Measurements from ENCODE around the gene MIER1.

The MIER1 gene

GRCh38 chr1:67020304-67020703 is 95.5 kb downstream of the MIER1 start:
- H3K27ac ChIP-seq (ENCODE audit: extremely low read depth, low read depth, low read length) = no peak overlapping the region
- no peak overlapping the region for H3K4me3 ChIP-seq (ENCODE audit: low read depth, low read length)
- CTCF ChIA-PET = interaction anchor here (1.4 to 1.6 kb wide), 2 partner anchors 24 to 129 kb away, joined by 5 to 7 read pairs; no protein-coding TSS in a partner anchor
- no peaks in the 10 kb centered on the region for H3K9me3 ChIP-seq (ENCODE audit: control insufficient read depth, insufficient read depth, low read depth, low read length)
- POLR2A ChIA-PET = interaction anchor here (1.5 kb wide), 1 partner anchor 33 kb away, joined by 8 read pairs; the partner anchor contains the start of gene SLC35D1
- TF ChIP-seq ZNF423 (tag by site-specific recombination; IDR thresholded peaks at IDR 0.05) (no peak), ZFP69B (tag by site-specific recombination; IDR thresholded peaks at IDR 0.05) (no peak), HOXD13 (CRISPR knock-in tag; IDR thresholded peaks at IDR 0.05; ENCODE audit: borderline replicate concordance) (no peak), ZNF639 (tag by site-specific recombination; IDR thresholded peaks at IDR 0.05) (no peak), BCL6B (tag by site-specific recombination; IDR thresholded peaks at IDR 0.05) (no peak), ZNF571 (tag by site-specific recombination; IDR thresholded peaks at IDR 0.05) (no peak), ZNF777 (tag by site-specific recombination; IDR thresholded peaks at IDR 0.05; ENCODE audit: borderline replicate concordance) (no peak), RBAK (tag by site-specific recombination; IDR thresholded peaks at IDR 0.05) (no peak), FEZF1 (tag by site-specific recombination; IDR thresholded peaks at IDR 0.05) (no peak), ZNF211 (tag by site-specific recombination; IDR thresholded peaks at IDR 0.05; ENCODE audit: low read depth) (no peak), ZNF654 (tag by site-specific recombination; IDR thresholded peaks at IDR 0.05; ENCODE audit: low read depth) (no peak), PRDM6 (tag by site-specific recombination; IDR thresholded peaks at IDR 0.05) (no peak), HOXC10 (CRISPR knock-in tag; IDR thresholded peaks at IDR 0.05) (no peak), KLF16 (tag by site-specific recombination; IDR thresholded peaks at IDR 0.05) (no peak), ZNF623 (tag by site-specific recombination; IDR thresholded peaks at IDR 0.05) (no peak)
- H3K4me1 ChIP-seq (ENCODE audit: control insufficient read depth, insufficient read depth, low read length) = no peaks in the 10 kb centered on the region; the same call in 1 of the 2 replicates
- peaks cover 7 to 57% of the 10 kb centered on the region in 2 experiments for H3K36me3 ChIP-seq (ENCODE audit: control insufficient read depth in 2 of 2, insufficient read depth in 1 of 2, low read length in 2 of 2)

- H3K4me3 ChIP-seq (ENCODE audit: low read depth, low read length) = no peak overlapping the region
- H3K36me3 ChIP-seq (ENCODE audit: control insufficient read depth in 2 of 2, insufficient read depth in 1 of 2, low read length in 2 of 2) = peaks cover 7 to 57% of the 10 kb centered on the region in 2 experiments
- POLR2A ChIA-PET = interaction anchor here (1.5 kb wide), 1 partner anchor 33 kb away, joined by 8 read pairs; the partner anchor contains the start of gene SLC35D1
- CTCF ChIA-PET = interaction anchor here (1.6 kb wide), 1 partner anchor 128 kb away, joined by 7 read pairs; no protein-coding TSS in a partner anchor
- H3K9me3 ChIP-seq (ENCODE audit: control insufficient read depth, insufficient read depth, low read depth, low read length) = no peaks in the 10 kb centered on the region
- H3K4me1 ChIP-seq (ENCODE audit: control insufficient read depth, insufficient read depth, low read length) = no peaks in the 10 kb centered on the region; the same call in 1 of the 2 replicates
- no peak overlapping the region for H3K27ac ChIP-seq (ENCODE audit: extremely low read depth, low read depth, low read length)
- TF ChIP-seq ZIC2 (tag by site-specific recombination; IDR thresholded peaks at IDR 0.05) = no peak
- no peak for TF ChIP-seq ZBTB10 (tag by site-specific recombination; IDR thresholded peaks at IDR 0.05)
- no peak for TF ChIP-seq ZNF623 (tag by site-specific recombination; IDR thresholded peaks at IDR 0.05)
- TF ChIP-seq REST (tag by site-specific recombination; IDR thresholded peaks at IDR 0.05) = no peak
- no peak for TF ChIP-seq ZNF610 (tag by site-specific recombination; IDR thresholded peaks at IDR 0.05; ENCODE audit: borderline replicate concordance)
- TF ChIP-seq ZNF394 (tag by site-specific recombination; IDR thresholded peaks at IDR 0.05; ENCODE audit: borderline replicate concordance) = no peak
- no peak for TF ChIP-seq ZNF214 (tag by site-specific recombination; IDR thresholded peaks at IDR 0.05; ENCODE audit: borderline replicate concordance)
- TF ChIP-seq ZNF221 (tag by site-specific recombination; IDR thresholded peaks at IDR 0.05; ENCODE audit: borderline replicate concordance) = no peak
- TF ChIP-seq ZNF768 (tag by site-specific recombination; IDR thresholded peaks at IDR 0.05) = no peak
- no peak for TF ChIP-seq ZNF335 (tag by site-specific recombination; conservative IDR thresholded peaks at IDR 0.05)
- TF ChIP-seq KLF7 (tag by site-specific recombination; IDR thresholded peaks at IDR 0.05; ENCODE audit: borderline replicate concordance) = no peak
Measured at GRCh38 chr1:67020765-67021164, 96.0 kb downstream of the MIER1 start.

Measured in HEK293 (cell line).